Measurements from ENCODE around the gene SEC61A1. TPM values are rescaled to one million over a fixed set of nuclear protein-coding genes. Genes with fewer than 3 reads are reported as not detected.

Gene SEC61A1
- total RNA-seq, 1 experiment from 2014 or later: 178 TPM

DNA sequence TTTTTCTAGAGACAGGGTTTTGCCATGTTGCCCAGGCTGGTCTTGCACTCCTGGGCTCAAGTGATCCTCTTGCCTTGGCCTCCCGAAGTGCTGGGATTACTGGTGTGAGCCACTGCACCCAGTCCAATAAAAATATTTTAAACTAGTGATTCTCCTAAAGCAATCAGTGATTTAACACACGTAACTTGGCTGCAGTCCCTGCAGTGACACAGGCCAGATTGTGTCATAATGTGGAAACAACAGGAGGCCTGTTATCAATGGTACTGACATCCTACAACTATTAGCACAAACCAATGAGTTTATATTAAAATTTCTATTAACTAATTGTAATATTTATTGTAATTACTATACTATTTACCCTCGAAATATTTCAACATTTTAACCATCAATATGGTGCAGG, 1.6 kb upstream of the SEC61A1 start:
- no peak overlapping the region; the same call in 1 of the 2 replicates for H3K4me3 ChIP-seq (ENCODE audit: low read depth, low read length)
- no TSS peak for BruUV-seq (replicated peaks)
- H3K27ac Mint-ChIP-seq (ENCODE audit: unreplicated experiment): no peak overlapping the region
- no peaks in the 10 kb centered on the region for H3K9me3 ChIP-seq
- POLR2A ChIA-PET: no interaction called here
- peaks cover 28% of the 10 kb centered on the region for H3K4me1 Mint-ChIP-seq (ENCODE audit: low read depth, unreplicated experiment)
- peaks cover 5% of the 10 kb centered on the region for H3K27me3 Mint-ChIP-seq (ENCODE audit: insufficient read depth, unreplicated experiment)
- H3K4me1 ChIP-seq: peaks cover 15% of the 10 kb centered on the region
- peaks cover 21% of the 10 kb centered on the region for H3K36me3 Mint-ChIP-seq (ENCODE audit: insufficient read depth, unreplicated experiment)
- DNase-seq: no peak
- no peaks in the 10 kb centered on the region for H3K27me3 ChIP-seq (replicated peaks; ENCODE audit: control insufficient read depth, insufficient read depth, low read length)
- H3K9me3 Mint-ChIP-seq (ENCODE audit: unreplicated experiment): no peaks in the 10 kb centered on the region
- intact Hi-C loops (cut with micrococcal nuclease; ENCODE audit: unreplicated experiment): no loop called here
- peaks cover 6% of the 10 kb centered on the region for H3K36me3 ChIP-seq (ENCODE audit: control insufficient read depth, insufficient read depth, low read length)
- CTCF ChIA-PET: no interaction called here
- no peak overlapping the region for H3K4me3 Mint-ChIP-seq (ENCODE audit: unreplicated experiment)
- TF ChIP-seq, protein P1, sequence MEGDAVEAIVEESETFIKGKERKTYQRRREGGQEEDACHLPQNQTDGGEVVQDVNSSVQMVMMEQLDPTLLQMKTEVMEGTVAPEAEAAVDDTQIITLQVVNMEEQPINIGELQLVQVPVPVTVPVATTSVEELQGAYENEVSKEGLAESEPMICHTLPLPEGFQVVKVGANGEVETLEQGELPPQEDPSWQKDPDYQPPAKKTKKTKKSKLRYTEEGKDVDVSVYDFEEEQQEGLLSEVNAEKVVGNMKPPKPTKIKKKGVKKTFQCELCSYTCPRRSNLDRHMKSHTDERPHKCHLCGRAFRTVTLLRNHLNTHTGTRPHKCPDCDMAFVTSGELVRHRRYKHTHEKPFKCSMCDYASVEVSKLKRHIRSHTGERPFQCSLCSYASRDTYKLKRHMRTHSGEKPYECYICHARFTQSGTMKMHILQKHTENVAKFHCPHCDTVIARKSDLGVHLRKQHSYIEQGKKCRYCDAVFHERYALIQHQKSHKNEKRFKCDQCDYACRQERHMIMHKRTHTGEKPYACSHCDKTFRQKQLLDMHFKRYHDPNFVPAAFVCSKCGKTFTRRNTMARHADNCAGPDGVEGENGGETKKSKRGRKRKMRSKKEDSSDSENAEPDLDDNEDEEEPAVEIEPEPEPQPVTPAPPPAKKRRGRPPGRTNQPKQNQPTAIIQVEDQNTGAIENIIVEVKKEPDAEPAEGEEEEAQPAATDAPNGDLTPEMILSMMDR (IDR thresholded peaks at IDR 0.05; ENCODE audit: insufficient read depth in 1 of 2, low read depth in 1 of 2, low read length in 1 of 2, severe bottlenecking in 1 of 2, unreplicated experiment in 1 of 2): no peak

DNA sequence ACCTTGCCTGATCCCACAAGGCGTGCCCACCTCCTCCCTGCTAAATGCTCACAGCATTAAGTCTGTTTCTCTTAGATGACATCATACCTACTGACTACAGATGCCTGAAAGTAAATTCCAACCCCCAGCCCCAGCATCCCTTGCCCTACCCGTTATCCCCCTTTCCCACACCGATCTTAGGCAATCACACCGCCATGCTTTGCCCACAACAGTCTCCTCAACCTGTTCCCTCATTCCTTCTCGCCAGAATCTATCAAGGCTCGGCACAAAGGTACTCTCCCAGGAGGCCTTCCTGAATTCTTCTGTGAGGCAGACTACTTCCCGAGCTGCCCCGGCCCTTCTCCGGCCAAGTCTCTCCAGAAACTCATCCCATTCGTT, 789 bp upstream of the SEC61A1 start:
- intact Hi-C loops (cut with micrococcal nuclease; ENCODE audit: unreplicated experiment): loop anchor here (1.0 kb wide), 1 partner anchor 40 kb away; no protein-coding TSS in a partner anchor
- peaks cover 29% of the 10 kb centered on the region for H3K36me3 Mint-ChIP-seq (ENCODE audit: insufficient read depth, unreplicated experiment)
- peak overlapping the region; percentile 95 for H3K27ac Mint-ChIP-seq (ENCODE audit: unreplicated experiment)
- H3K27me3 ChIP-seq (replicated peaks; ENCODE audit: control insufficient read depth, insufficient read depth, low read length): no peaks in the 10 kb centered on the region
- no peaks in the 10 kb centered on the region for H3K9me3 Mint-ChIP-seq (ENCODE audit: unreplicated experiment)
- peak in 1 of 2 experiments; percentile 41 for DNase-seq
- no TSS peak for BruUV-seq (replicated peaks)
- H3K4me1 Mint-ChIP-seq (ENCODE audit: low read depth, unreplicated experiment): peaks cover 28% of the 10 kb centered on the region
- peaks cover 6% of the 10 kb centered on the region for H3K36me3 ChIP-seq (ENCODE audit: control insufficient read depth, insufficient read depth, low read length)
- ChIA-PET POLR2A (no interaction called here), CTCF (no interaction called here)
- H3K9me3 ChIP-seq: no peaks in the 10 kb centered on the region
- H3K4me3 Mint-ChIP-seq (ENCODE audit: unreplicated experiment): peak overlapping the region; percentile 97
- H3K4me3 ChIP-seq (ENCODE audit: low read depth, low read length): peak overlapping the region; percentile 98
- peaks cover 5% of the 10 kb centered on the region for H3K27me3 Mint-ChIP-seq (ENCODE audit: insufficient read depth, unreplicated experiment)
- H3K4me1 ChIP-seq: peaks cover 15% of the 10 kb centered on the region
- TF ChIP-seq, protein P1 (IDR thresholded peaks at IDR 0.05; ENCODE audit: insufficient read depth in 1 of 2, low read depth in 1 of 2, low read length in 1 of 2, severe bottlenecking in 1 of 2, unreplicated experiment in 1 of 2): no peak

DNA sequence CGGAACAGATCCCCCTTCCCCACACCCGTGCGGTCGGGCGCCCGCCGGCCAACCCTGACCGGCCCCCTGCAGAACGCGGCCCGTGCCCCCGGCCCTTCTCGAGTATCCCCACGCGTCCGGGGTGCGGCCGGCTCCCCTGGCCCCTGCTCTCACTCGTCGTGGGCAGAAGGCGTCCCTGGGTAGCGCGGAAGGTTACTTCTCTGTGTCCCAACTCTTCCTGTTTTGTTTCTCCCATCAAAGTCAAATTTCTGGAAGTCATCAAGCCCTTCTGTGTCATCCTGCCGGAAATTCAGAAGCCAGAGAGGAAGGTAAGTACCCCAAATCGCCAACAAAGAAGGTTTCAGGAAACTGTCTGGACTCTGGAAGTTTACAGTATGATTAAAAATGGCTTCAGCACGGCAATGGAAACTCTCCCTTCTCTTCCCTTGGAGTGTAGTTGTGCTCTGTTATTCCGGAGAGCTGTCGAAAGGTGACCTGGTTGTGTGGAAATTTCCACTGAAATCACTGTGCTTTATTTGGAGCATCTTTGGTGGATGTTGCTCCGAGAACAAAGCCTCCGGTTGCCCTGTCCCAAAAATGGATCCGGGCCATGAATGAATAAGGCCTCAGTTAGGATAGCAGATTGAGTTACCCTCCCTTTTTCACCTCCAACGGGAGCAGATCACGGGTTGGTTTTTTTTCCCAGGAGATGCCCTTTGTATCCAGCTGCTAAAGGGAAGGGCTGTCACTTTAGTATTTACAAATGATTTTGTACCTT, 536 bp downstream of the SEC61A1 start:
- H3K36me3 Mint-ChIP-seq (ENCODE audit: insufficient read depth, unreplicated experiment): peaks cover 43% of the 10 kb centered on the region
- BruUV-seq (replicated peaks): TSS peak; percentile 62
- POLR2A ChIA-PET: interaction anchor here (0.7 kb wide), 1 partner anchor 356 kb away, joined by 3 read pairs; no protein-coding TSS in a partner anchor

More for the DNA sequence above, 536 bp downstream of the SEC61A1 start:
- no peak for DNase-seq
- Histone ChIP-seq H3K4me3 (ENCODE audit: low read depth, low read length) (peak overlapping the region; percentile 95), H3K36me3 (ENCODE audit: control insufficient read depth, insufficient read depth, low read length) (peaks cover 6% of the 10 kb centered on the region), H3K4me1 (peaks cover 15% of the 10 kb centered on the region), H3K27me3 (replicated peaks; ENCODE audit: control insufficient read depth, insufficient read depth, low read length) (no peaks in the 10 kb centered on the region), H3K9me3 (no peaks in the 10 kb centered on the region)
- intact Hi-C loops (cut with micrococcal nuclease; ENCODE audit: unreplicated experiment): no loop called here
- CTCF ChIA-PET: interaction anchor here (0.6 kb wide), 1 partner anchor 562 kb away, joined by 4 read pairs; no protein-coding TSS in a partner anchor
- Mint-ChIP-seq H3K9me3 (ENCODE audit: unreplicated experiment) (no peaks in the 10 kb centered on the region), H3K4me3 (ENCODE audit: unreplicated experiment) (peak overlapping the region; percentile 97), H3K27ac (ENCODE audit: unreplicated experiment) (peak overlapping the region; percentile 95), H3K4me1 (ENCODE audit: low read depth, unreplicated experiment) (peaks cover 28% of the 10 kb centered on the region), H3K27me3 (ENCODE audit: insufficient read depth, unreplicated experiment) (no peaks in the 10 kb centered on the region)
- TF ChIP-seq, protein P1 (IDR thresholded peaks at IDR 0.05; ENCODE audit: insufficient read depth in 1 of 2, low read depth in 1 of 2, low read length in 1 of 2, severe bottlenecking in 1 of 2, unreplicated experiment in 1 of 2): no peak
